ENCODE measurements around the gene TCAP. TPM values are rescaled to one million over a fixed set of nuclear protein-coding genes. Genes with fewer than 3 reads are reported as not detected.

TCAP gene
- total RNA-seq, 1 donor from 2014 or later, result 0.49 TPM

DNA sequence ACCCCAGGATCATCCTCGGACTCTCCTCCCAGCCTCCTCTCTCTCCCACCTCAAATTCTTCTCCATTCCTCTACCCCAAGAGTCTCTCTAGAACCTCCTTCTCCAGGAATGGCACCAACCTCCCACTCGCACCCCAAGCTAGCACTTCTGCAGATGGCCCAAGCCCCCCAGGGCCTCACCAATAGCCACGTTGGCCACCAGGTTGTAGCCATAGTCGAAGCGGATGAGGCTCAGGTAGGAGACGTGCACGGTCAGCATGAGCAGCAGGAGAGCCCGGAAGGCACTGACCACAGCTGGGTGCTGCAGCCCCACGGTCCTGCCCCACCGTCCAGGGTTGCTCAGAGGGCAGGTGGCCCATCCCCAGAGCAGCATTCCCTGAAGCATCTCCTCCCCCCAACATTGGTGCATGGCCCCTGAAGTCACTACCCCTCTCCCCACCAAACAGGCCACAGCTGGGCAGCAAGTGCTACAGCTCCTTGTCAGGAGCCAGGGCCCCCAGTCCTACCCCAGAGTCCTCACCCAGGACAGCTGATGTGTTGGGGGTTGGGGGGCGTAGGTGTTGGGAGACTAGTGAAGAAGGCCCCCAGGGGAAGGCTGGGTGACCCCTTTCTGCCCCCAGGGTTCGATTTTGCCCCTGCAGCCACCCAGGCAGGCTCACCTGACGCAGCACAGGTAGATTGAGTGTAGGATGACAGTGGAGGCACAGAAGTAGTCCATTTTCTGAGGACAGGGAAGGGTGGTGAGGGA lies 8.4 kb downstream of the TCAP start:
- TF ChIP-seq, protein P1, sequence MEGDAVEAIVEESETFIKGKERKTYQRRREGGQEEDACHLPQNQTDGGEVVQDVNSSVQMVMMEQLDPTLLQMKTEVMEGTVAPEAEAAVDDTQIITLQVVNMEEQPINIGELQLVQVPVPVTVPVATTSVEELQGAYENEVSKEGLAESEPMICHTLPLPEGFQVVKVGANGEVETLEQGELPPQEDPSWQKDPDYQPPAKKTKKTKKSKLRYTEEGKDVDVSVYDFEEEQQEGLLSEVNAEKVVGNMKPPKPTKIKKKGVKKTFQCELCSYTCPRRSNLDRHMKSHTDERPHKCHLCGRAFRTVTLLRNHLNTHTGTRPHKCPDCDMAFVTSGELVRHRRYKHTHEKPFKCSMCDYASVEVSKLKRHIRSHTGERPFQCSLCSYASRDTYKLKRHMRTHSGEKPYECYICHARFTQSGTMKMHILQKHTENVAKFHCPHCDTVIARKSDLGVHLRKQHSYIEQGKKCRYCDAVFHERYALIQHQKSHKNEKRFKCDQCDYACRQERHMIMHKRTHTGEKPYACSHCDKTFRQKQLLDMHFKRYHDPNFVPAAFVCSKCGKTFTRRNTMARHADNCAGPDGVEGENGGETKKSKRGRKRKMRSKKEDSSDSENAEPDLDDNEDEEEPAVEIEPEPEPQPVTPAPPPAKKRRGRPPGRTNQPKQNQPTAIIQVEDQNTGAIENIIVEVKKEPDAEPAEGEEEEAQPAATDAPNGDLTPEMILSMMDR (IDR thresholded peaks at IDR 0.05), result no peak
- TF ChIP-seq POLR2A (IDR thresholded peaks at IDR 0.05), result no peak
- TF ChIP-seq POLR2AphosphoS5 (IDR thresholded peaks at IDR 0.05; ENCODE audit: insufficient read depth in 1 of 2, low read depth in 1 of 2), result no peak
- Histone ChIP-seq H3K9me3 (no peaks in the 10 kb centered on the region), H3K27me3 (no peaks in the 10 kb centered on the region), H3K27ac (no peak overlapping the region), H3K4me3 (no peak overlapping the region), H3K4me1 (peaks cover 43% of the 10 kb centered on the region), H3K36me3 (peaks cover 0 to 4% of the 10 kb centered on the region in 2 donors)
- DNase-seq (ENCODE audit: extremely low spot score in 2 of 2), result no peak
- intact Hi-C loops (cut with DNase I), result no loop called here

DNA sequence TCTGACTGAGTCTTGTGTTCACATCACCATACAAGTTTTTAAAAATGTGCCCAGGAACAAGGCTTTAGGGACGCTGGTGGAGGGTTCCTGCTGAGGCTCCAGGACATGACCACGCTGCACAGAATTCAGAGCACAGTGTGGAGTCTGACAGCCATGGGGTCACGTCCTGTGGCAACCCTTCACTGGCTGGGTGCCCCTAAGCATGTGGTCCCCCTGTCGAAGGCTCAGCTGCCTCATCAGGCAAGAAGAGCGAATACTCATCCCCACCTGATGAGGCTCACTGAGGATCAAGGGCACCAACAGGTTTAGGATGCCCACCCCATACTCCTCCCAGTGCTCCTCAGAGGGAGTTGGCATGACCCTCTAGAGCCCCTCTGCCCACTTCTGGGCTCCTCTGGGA lies 9.0 kb downstream of the TCAP start:
- H3K9me3 ChIP-seq, result no peaks in the 10 kb centered on the region
- no peaks in the 10 kb centered on the region for H3K27me3 ChIP-seq
- no peak overlapping the region for H3K4me3 ChIP-seq
- H3K27ac ChIP-seq, result no peak overlapping the region
- no peak for TF ChIP-seq POLR2A (IDR thresholded peaks at IDR 0.05)
- TF ChIP-seq, protein P1 (IDR thresholded peaks at IDR 0.05), result no peak
- no peak for TF ChIP-seq POLR2AphosphoS5 (IDR thresholded peaks at IDR 0.05; ENCODE audit: insufficient read depth in 1 of 2, low read depth in 1 of 2)
- peaks cover 0 to 4% of the 10 kb centered on the region in 2 donors for H3K36me3 ChIP-seq
- no peak for DNase-seq (ENCODE audit: extremely low spot score in 2 of 2)
- peaks cover 38% of the 10 kb centered on the region for H3K4me1 ChIP-seq
- intact Hi-C loops (cut with DNase I), result no loop called here

DNA sequence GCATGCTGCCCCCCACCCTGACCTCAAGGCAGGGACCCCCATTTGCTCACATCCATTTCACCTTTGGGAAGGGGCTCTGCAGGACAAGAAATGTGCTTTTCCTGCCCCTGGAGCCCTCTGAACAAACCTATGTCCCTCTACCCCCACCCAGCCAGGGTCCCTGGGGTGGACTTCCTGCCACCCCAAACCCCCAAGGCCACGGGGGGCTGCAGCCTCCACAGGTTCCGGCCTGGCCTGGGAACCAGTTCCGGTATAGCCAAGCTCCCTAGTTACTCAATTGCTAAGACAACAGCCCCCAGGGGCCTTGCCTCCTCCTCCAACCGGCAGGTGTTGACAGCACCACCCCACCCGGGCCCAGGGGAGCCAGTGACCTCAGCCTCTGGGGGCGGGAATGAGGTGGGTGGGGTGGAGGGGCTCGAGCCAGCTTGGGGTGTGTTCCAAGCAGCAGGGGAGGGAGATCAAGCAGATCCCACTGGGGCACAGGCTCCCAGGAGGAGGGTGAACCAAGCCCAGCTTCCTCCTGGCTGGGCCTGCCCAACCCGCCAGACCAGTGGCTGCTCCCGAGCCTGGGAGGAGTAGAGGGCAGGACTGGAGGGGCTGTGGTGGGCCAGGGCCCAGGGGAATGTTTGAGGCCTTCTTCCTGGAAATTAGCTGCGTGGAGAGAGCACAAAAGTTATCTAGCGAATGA lies 9.7 kb downstream of the TCAP start:
- intact Hi-C loops (cut with DNase I), result no loop called here

DNA sequence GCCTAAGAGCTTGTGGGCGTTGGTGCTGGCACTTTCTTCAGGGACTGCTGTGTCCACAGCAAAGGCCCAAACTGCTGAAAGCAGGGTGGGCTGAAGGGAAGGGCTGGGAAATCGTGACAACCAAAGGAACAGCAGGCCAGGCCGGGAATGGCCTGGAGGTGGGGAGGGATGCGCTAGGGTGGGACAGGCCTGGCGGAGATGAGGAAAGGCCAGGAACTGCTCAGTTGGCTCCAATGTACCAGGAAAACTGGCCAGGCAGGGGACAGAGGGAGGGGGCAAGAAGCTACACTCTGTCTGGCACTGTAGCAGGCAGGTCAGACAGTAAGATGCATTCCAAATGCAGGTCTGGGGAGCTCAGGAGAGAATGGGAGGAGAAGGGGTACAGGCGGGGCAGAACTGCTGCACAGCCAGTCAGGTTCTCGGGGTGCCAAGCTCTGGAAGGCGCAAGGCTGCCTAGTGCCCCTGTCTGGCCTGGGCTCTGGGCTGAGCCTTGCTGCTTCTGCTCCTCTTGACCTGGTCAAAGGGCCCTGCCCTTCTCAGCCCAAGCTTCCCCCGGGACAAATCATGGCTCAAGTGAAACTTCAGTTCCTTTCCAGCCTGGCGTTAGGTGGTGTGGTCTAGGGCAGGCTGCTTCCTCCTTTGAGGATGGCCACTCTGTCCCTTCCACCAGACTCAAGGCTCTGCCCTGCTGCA lies 10.4 kb downstream of the TCAP start:
- H3K4me1 ChIP-seq, result peaks cover 38% of the 10 kb centered on the region
- H3K9me3 ChIP-seq, result no peaks in the 10 kb centered on the region
- TF ChIP-seq POLR2A (IDR thresholded peaks at IDR 0.05) (no peak), POLR2AphosphoS5 (IDR thresholded peaks at IDR 0.05; ENCODE audit: insufficient read depth in 1 of 2, low read depth in 1 of 2) (no peak)
- TF ChIP-seq, protein P1 (IDR thresholded peaks at IDR 0.05), result no peak
- H3K36me3 ChIP-seq, result peaks cover 0 to 4% of the 10 kb centered on the region in 2 donors
- no peak overlapping the region for H3K4me3 ChIP-seq
- intact Hi-C loops (cut with DNase I), result no loop called here
- DNase-seq (ENCODE audit: extremely low spot score in 2 of 2), result no peak
- H3K27ac ChIP-seq, result no peak overlapping the region
- H3K27me3 ChIP-seq, result no peaks in the 10 kb centered on the region

More for the DNA sequence above, 9.7 kb downstream of the TCAP start:
- no peak for DNase-seq (ENCODE audit: extremely low spot score in 2 of 2)
- Histone ChIP-seq H3K4me1 (peaks cover 38% of the 10 kb centered on the region), H3K4me3 (no peak overlapping the region), H3K36me3 (peaks cover 0 to 4% of the 10 kb centered on the region in 2 donors), H3K27me3 (no peaks in the 10 kb centered on the region), H3K27ac (no peak overlapping the region), H3K9me3 (no peaks in the 10 kb centered on the region)
- TF ChIP-seq POLR2AphosphoS5 (IDR thresholded peaks at IDR 0.05; ENCODE audit: insufficient read depth in 1 of 2, low read depth in 1 of 2), result no peak
- no peak for TF ChIP-seq POLR2A (IDR thresholded peaks at IDR 0.05)
- TF ChIP-seq, protein P1 (IDR thresholded peaks at IDR 0.05), result no peak

All from vagina (tissue), 2 donors.